Stimulated activated CD8-positive, alpha-beta memory T cell treated with anti-CD3 and anti-CD28 coated beads, Interleukin-7, amount 100 ng/mL, for 48 hours (primary cell): Measurements from ENCODE around the gene NRXN3.

ENCODE experiments used
- DNase-seq, 2 donors: peaks; one replicate each; pipeline ENCODE4 v3.0.0-alpha.2; 2020; ENCODE audit warnings: low read depth in 1 of 2; ENCODE audit errors: extremely low read depth in 1 of 2

Gene NRXN3

DNA sequence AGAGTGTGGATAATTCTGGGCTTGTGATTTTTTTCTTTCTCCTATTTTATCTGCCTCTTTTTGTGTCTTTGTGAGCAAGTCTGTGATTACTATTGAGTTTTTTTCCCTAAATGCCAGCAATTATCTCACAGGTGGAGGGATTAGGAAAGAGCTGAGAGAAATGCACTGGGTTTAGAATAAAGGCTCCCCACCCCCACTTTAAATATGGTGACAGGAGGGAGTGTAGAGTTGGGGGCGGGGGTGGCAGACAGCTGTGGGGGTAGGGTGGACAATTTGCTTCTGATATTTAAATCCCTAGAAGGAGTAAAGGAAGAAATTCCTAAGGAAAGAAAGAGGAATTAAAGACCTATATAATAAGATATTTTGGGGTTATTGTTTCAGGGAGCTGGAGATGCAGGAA, 145.9 kb downstream of the NRXN3 start:
- DNase-seq: no peak

DNA sequence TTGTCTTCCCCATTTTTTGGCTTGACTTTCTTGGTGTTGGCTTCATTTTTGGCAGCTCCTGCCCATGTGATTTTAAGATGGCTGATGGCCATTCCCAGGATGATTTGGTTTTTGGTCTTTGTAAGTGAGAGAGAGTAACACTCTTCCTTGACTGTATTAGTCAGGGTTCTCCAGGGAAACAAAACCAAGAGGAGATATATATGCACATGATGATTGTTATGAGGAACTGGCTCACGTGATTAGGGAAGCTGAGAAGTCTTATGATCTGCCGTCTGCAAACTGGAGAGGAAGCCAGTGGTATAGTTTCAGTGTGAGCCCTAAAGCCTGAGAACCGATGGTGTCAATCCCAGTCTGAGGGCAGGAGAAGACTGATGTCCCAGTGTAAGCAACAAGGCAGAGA, 146.6 kb downstream of the NRXN3 start:
- no peak for DNase-seq

DNA sequence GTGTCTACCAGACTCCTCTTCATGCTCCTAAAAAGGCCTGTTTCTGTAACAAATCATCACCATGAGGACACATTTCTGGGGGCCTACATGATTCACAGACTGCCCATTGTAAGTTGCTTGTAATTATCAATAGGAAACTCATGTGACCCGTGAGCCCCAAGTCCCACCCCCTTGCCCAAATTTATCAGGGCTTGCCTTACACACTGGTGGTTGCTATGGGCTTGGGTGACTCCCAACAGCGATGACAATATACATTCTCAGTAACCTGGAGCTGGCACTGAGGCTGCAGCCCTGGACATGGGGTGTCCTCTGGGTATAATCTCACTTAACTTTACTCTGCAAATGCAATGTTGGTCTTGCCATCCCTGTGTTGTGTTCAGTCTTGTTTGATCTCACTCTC, 149.2 kb downstream of the NRXN3 start:
- no peak for DNase-seq

DNA sequence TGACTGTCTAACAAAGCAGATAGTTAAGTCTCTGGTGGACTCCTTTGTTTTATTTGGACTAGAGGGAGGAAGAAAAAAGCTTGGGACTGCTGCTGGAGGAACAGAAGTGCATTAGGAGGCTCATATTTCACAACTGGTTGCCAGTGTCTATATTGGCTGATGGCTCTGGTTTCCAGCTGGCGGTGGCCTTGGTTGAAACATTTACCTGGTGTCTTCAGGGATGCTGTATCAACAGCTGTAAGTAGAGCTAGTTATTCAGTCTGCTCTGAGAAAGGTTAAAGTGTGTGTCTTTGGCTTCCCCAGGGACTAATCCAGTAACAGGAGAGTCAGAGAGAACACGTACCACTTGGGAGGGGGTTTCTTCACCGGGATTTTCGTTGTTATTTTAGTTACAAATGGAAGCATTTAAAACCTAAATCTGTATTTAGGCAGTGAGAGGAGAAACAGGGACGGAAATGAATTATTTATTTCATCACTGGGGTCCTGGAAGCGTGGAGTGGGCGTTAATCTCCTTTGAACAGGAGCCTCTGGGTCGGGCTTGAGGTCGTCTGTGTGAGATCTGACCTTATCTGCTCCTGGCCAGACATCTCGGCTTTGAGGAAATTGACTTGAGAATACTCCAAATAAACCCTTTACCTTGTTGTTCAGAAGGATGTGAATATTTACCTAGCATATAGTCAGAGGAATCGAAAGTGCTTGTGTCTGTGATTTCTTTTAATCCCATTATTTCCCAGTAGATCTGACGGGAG, 149.9 kb downstream of the NRXN3 start:
- DNase-seq: no peak

DNA sequence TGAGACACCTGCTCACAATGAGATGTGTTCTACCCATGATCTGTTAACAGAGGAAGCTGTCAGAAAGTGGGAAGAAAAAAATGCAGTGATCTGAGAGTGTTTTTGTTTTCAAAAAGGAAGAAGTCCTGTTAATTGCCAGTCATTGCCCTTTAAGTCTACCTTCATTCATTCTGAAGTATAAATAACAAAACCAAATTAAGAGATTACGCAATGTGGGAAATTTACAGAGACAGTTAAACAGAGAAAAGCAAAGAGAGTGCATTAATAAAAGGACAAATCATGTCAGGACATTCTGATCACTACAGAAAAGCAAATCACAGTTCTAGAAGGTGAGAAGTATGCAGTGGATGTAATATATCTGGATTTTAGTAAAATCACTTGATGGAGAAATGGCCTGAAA, 154.2 kb downstream of the NRXN3 start:
- no peak for DNase-seq

DNA sequence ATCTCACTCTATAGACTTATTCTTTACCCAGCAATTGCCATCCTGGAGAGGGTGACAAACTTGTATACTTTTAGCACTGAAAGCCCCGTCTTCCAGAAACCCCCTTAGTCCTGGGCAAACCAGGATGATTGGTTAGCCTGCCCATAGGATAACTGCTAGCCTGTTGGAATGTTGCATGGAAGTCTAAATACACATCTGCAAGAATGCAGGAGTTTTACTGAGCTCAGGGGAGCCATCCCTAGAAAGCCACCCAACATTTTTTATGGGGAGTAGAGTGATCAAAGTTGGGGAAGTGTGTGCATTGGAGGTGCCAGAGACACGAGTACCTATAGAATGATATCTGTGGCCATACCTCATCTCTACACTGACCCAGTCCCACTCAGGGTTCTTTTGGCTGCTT, 155.7 kb downstream of the NRXN3 start:
- no peak for DNase-seq

DNA sequence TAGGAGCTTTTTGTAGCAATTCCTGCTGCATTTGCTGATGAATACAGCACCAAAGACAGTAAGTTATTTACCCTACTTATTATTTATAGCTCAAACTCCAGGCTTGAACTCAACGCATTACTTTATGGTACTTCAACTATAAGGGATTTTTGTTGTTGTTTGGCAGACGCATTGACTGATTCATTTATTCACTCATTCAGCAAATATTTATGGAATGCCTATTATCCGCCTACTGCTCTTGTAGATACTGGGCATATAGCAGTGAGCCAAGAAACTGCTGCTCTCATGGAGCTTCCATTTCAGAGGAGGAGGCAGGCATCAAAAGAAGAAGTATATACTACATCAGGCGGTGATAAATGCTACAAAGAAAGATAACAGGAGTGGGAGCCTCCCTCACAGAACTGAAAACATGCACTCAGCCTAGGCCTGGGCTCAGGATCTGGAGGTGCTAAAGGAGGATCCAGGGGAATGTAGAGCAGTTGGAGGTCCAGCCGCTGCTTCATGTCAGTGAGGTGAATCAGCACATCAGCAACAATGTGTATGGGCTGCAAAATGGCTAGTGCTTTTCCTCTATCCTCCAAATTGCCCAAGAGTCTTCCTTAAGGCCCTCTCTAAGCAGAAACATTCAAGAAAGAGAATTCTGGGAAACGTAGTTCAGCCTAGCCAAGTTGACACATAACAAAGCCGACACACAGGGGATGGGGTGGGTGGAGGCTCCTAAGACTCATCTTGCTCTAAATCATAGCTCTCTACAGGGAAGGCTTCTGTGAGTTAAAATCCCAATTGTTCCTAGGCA, 157.5 kb downstream of the NRXN3 start:
- DNase-seq: no peak

DNA sequence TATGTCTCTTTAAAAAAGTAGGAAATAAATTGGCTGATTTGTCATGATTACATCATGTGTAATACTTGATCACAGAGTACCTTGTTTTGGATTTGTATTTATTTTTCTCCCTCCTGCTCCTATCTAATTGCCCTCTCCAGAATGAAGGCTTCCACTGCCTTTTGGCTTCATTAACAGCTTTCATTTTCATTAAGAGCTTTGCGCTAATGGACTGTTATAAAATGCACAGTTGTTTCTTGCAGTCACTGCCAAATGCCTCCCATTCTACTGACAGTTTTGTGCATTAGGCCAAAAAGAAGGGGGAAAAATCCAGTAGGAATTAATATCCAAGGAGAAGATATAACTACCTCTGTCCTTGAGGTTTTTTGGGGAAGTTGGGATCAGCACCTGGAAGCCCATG, 159.2 kb downstream of the NRXN3 start:
- no peak for DNase-seq

DNA sequence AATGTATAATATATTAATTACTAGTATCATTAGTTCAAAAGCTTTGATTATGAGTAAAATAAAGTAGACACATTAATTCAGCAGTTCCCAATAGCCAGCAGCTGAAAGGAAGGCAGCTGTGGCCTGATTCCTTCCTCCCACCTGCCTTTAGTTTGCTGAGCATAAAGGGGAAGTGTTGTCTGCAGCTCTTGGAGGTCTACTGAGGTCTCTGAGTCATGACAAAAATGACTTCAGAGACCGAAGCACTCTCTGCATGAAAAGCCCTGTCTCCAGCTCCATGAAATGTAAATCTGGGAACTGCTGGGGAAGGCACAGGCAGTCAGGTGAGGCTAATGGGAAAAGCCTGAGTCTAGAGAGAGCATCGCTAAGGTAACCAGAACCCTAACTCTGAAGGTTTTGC, 165.4 kb downstream of the NRXN3 start:
- DNase-seq: no peak

DNA sequence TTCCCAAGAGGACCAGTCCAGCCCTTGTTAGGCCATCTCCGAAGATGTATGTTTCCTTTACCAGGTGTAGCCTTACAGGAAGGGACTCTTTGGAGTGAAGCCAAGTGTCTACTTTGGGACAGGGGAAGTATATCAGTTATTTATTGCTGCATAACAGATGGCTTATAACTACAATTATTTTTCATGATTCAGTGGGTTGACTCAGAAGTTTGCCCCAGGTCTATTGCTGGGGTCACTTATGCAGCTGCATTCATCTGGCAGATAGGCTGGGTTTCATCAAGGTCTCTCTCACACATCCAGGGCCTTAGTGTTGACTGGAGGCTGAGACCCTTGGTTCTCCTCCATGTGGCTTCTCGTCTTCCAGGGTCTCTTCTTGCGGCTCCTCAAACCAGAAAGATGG, 170.1 kb downstream of the NRXN3 start:
- DNase-seq: no peak

DNA sequence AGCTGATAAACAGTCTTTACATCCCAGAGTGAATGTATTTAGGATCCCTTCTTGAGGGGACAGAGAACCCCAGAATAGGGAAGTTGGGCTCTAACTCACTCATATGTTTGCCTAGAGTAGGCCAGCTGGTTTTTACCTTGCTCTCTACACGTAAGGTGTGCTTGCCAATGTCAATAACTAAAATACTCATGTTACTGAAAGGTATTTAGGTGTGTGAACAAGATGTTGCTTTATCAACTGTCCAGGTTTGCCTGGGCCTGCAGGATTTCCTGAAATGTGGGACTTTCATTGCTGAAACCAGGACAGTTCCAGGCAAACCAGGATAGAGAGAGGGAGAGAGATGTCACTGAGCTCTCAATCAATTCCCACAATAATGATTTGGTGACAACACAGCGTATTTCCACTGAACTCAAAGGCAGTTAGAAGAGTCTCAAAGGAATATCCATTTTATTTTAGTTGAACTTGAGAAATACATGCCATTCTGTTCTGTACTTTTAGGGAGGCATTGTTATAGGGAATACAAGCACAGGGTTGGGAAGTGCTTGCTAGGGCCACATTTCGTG, 171.7 kb downstream of the NRXN3 start:
- no peak for DNase-seq

DNA sequence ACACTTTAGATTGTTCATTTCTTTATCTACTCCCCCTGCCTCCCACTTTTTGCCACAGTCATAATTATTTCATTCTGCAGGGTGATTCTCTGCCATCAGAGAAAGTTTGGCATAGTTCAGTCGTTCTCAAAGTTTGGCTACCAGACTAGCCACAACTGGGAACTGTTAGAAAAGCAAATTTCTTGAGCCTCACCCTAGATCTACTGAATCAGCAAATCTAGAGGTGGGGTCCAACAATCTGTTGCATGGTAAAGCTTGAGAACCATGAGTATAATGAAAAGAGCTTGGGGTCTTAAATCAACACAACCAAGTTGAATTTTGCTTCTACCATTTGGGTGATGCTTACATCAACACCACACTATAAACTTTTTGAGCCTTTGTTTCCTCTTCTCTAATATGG, 172.7 kb downstream of the NRXN3 start:
- no peak for DNase-seq

DNA sequence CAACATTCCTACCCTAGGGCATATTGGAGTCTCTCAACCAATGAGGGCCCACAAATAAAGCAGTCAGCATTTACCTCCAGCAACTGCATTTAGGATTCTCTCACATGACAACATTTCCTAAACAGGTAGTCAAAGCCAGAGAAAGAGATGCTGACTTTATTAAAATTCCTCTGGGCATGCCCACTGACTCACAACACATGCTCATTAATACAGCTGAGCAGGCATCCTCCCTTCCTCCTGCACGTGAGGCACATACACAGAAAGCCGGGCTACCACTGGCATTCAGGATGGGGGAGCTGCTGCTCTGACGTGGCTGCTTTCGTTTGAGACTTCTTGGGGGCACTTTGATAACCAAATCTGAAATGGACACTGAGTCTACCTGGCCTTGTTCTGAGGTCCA, 174.1 kb downstream of the NRXN3 start:
- DNase-seq: no peak

DNA sequence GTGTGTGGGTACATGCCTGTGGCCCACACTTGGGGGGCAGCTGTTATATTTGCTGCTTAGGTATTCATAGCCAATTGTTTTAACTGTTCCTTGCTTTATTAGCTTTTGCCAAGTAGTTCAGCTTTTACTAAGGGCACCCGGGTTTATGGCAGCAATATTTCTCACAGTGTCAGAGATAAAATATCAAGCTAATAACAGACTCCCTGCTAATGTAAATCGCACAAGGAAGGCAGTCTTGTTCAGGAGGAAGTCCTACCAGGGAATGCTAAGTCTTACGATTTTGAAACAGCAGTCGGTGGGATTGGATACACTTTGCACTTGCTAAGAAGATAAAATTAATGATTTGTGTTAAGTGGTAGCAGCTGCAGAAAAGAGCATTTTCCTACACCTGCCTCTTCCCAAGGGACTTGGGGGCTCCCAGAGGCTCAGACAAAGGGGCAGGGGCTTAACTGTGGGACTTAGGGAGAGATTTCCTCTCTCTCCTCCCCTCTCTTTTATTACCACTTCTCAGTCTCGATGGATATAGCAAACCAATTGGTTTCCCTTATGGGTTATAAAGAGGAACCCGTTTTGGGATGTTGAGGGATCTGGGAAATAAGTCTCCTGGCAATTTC, 175.1 kb downstream of the NRXN3 start:
- DNase-seq: no peak

DNA sequence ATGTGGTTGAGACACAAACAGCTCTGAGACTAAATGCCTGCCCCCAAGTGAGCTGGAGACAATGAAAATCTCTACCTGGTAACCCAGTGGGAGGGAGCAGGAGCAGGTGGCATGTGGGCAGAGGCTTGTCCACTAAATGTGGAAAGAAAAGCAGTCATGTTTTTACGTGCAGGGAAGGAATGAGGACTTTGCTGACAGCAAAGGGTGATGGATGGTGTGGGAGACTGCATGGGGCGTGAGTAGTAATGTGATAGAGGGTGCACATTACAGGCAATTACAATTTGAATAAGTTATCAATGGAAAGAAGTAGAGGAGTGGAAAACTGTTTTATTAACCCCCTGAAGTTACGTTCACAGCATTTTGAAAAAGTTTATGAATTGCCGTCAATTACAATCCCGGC, 176.6 kb downstream of the NRXN3 start:
- DNase-seq: no peak

DNA sequence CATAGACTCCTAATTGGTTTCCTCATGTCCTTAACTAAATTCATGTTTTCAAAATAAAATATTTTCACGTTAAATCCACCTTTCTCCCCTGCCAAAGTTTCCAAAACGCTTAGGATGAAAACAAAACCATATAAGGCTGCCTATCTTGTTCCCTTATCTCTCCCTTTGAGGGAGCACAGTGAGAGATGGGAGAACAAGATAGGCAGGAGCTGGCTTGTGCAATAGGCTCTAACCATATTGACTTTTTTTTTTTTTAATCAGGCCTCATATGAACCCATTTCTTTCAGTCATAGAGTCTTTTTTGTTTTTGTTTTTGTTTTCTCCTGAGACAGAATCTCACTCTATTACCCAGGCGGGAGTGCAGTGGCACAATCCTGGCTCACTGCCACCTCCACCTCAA, 184.9 kb downstream of the NRXN3 start:
- DNase-seq: no peak

DNA sequence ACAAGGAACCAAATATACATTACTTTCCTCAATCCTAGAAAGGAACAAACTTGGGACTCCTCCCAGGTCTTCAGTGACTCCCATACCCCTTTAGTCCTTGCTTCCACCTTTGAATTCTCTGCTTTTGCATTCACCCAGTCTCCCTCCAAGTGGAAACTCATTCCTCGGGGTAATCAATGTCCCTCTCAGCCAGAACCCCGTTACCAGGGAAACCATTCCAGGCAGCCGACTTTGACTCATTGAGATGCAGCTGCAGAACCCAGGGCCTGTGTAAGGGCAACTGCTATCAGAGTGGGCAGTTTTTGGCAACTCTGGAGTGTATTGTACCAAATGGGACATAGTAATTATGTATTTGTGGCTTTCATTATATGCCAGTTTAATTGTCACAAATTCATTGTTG, 186.2 kb downstream of the NRXN3 start:
- DNase-seq: no peak

DNA sequence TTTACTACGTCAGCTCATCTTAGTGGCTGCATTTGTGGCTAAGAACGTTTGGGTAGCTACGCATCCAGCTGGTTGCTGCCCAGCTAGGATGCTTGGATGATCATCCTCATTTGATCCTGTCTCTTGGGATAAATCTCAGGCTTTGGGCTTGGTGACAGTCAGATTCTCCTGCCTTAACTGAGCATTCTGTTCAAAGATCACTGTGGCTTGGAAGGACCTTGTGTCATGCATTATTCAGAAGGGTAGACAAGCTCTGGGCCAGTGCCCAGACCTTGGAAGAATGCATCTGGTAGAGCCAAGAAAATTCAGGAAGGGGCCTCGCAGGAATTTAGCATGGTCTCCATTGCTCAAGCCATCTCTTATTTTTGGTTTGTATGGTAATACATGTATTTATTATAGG, 188.4 kb downstream of the NRXN3 start:
- no peak for DNase-seq

DNA sequence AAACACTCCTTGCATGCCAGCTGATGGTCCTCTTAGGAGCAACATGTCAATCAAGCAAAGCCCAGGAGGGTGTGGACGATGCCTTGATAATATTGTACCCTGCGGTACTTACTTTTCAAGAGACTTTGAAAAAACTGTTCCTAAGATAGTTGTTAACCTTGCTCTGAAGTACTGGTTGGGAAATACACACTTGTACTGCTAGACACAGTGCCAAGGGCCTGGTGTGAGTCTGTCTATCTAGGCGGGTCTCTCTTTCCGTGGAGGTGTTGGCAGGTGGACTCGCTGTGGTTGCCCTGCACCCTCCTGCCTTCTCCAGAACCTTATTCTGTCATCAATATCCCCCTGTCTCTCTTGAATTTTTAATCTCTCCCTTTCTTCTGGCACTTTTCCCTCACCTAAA, 189.4 kb downstream of the NRXN3 start:
- DNase-seq: no peak

DNA sequence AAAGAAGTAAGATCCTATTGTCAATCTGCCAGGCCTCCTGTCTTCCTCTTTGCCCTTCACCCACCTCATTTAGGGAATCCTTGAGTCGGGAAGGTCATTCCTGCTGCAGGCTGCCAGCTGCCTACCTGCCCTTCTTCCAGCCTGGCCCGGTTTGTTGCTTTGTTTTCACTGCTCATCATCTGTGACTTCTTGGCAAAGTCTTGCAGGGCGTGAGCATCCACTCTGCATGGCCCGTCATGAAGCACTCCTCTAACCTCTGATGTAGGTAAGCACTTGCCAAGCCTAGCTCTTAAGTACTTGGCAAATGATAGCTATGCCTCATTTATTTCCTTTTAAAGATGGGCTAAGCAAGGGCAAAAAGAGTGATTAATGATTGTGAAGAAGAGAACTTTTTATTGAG, 192.8 kb downstream of the NRXN3 start:
- no peak for DNase-seq

DNA sequence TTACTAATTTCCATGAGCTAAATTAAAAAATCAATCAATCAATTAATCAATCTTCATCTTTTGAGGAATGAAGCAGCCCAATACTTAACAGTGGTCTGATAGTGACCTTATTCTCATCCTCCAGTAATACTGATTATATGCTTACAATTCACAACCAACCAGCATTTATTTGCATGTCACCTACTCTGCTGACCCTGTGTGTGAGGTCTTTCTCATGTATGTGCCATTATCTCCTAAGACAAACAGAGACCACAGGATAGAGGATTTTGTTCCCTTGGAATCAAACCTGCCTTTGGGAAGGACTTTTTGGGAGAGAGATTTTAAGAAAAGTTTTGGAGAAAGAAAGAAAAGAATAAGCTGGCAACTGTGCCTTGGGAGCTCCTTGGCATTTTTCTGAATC, 197.2 kb downstream of the NRXN3 start:
- no peak for DNase-seq

DNA sequence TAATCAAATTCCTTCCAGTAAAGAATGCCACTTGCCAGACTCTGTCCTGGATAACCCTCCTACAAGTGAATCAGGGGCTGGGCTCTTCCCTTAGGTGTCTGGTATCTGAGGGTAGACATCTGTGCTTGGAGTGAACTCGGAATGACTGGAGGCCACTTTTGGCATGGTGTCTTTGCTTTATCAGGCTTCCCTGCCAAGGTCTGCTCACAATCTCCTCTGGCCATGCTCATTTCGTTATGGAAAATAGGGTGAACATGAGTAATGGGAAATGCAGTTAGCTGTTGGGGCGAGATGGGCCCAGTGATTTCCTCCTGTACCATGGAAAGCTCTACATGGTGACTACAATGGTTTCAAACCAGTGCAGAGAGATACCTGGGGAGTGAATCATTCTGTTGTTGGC, 212.9 kb downstream of the NRXN3 start:
- DNase-seq: no peak
